Activated CD8-positive, alpha-beta memory T cell treated with anti-CD3 and anti-CD28 coated beads, Interleukin-2, amount 50 U/mL, for 1 hour (primary cell): ENCODE results near the gene PEAK1.

Experiments
- DNase-seq: peaks from one replicate; pipeline ENCODE4 v3.0.0-alpha.2; 2020; ENCODE audit errors: extremely low read depth

The PEAK1 gene

GRCh38 chr15:77127626-77128025 is 292.3 kb downstream of the PEAK1 start:
- no peak for DNase-seq

GRCh38 chr15:77126529-77127326 is 293.2 kb downstream of the PEAK1 start:
- no peak for DNase-seq

- no peak for DNase-seq
Observed at GRCh38 chr15:77123854-77124253, 296.1 kb downstream of the PEAK1 start.

- DNase-seq: no peak
Observed at GRCh38 chr15:77122576-77122975, 297.3 kb downstream of the PEAK1 start.

GRCh38 chr15:77121599-77121998 is 298.3 kb downstream of the PEAK1 start:
- DNase-seq: no peak

GRCh38 chr15:77120576-77120975 is 299.3 kb downstream of the PEAK1 start:
- DNase-seq: no peak

- DNase-seq: no peak
Observed at GRCh38 chr15:77119446-77119845, 300.5 kb downstream of the PEAK1 start.

- no peak for DNase-seq
Observed at GRCh38 chr15:77118882-77119321, 301.0 kb downstream of the PEAK1 start.

- DNase-seq: no peak
Observed at GRCh38 chr15:77115179-77115578, 304.7 kb downstream of the PEAK1 start.

- DNase-seq: no peak
Observed at GRCh38 chr15:77112838-77113504, 306.9 kb downstream of the PEAK1 start.

- no peak for DNase-seq
Observed at GRCh38 chr15:77111789-77112188, 308.1 kb downstream of the PEAK1 start.

GRCh38 chr15:77107531-77108355 is 312.2 kb downstream of the PEAK1 start:
- no peak for DNase-seq

GRCh38 chr15:77107068-77107467 is 312.8 kb downstream of the PEAK1 start:
- DNase-seq: no peak

- no peak for DNase-seq
Observed at GRCh38 chr15:77104155-77104554, 315.7 kb downstream of the PEAK1 start.

- DNase-seq: no peak
Observed at GRCh38 chr15:77099741-77100463, 320.0 kb downstream of the PEAK1 start.

- DNase-seq: no peak
Observed at GRCh38 chr15:77098572-77098971, 321.3 kb downstream of the PEAK1 start.

GRCh38 chr15:77097921-77098320 is 322.0 kb downstream of the PEAK1 start:
- no peak for DNase-seq

- DNase-seq: no peak
Observed at GRCh38 chr15:77097248-77097721, 322.6 kb downstream of the PEAK1 start.

- DNase-seq: no peak
Observed at GRCh38 chr15:77096541-77096940, 323.4 kb downstream of the PEAK1 start.

- no peak for DNase-seq
Observed at GRCh38 chr15:77096138-77096537, 323.8 kb downstream of the PEAK1 start.

- DNase-seq: no peak
Observed at GRCh38 chr15:77094397-77095030, 325.4 kb downstream of the PEAK1 start.
